HG03039 (cell line): ENCODE results near the gene FERMT3.

Experiments used
- ATAC-seq: cut with Tn5 transposase; IDR thresholded peaks from one replicate; pipeline ENCODE4 v1.9.1; 2021; ENCODE audit warnings: mild to moderate bottlenecking, moderate library complexity; ENCODE audit not compliant: unreplicated experiment

Gene FERMT3

DNA sequence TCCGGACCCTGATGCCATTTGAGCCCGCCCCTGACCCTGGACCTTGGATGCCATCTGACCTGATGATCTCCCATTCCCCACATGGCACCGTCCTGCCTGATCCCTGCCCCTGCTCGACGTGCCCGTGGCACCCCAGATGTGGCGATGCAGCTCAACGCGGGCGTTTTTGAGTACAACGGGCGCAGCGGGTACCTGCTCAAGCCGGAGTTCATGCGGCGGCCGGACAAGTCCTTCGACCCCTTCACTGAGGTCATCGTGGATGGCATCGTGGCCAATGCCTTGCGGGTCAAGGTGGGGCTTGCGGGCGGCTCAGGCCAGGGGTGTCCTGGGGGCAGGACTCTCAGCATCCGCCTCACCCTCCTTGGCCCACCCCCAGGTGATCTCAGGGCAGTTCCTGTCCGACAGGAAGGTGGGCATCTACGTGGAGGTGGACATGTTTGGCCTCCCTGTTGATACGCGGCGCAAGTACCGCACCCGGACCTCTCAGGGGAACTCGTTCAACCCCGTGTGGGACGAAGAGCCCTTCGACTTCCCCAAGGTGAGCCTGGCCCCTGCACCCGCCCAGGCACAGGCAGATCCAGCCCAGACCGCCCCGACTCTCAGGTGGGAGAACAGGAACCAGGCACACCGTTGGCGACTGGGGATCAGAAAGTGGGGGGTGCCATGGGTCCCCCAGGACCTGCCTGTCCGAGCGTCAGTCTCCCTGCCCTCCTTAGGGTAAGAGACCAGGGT, 55.9 kb downstream of the FERMT3 start:
- no peak for ATAC-seq

- ATAC-seq, result no peak
Measured at GRCh38 chr11:64263021-64263946, 56.8 kb downstream of the FERMT3 start.

DNA sequence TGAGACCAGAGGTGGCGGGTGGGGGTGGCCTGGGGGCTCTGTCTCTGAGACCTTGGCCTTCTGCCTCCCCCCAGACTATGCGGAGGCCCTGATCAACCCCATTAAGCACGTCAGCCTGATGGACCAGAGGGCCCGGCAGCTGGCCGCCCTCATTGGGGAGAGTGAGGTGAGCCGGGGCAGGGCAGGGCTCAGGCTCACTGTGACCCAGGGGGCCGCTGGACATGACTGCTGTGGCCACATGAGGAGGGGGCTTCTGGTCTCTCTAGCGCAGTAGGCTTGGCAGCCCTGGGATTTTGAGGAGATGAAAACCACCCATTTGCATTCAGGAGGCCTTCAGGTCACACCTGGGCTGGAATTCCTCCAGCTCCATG, 57.4 kb downstream of the FERMT3 start:
- no peak for ATAC-seq

DNA sequence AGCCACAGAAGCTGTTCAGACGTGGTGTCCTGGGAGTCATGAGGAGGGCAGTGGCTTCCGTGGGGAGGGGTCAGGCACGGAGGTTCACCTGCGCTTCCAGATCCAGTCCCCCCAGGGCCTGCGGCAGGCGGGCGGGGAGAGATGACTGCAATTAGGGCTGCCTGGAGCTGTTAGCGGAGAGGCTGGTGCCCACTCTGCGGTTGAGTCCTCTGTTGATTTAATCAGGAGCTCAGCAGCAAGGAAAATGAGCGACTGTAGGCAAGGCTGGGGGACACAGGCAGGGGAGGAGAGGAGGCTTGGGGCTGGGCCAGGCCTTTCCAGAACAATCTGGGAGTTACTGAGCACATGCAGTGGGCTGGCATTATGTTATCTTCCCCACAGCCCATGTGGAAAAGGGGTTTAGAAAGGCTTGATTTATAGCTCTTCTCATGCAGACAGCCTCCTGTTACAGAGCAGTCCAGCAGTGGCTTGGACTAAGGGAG, 57.9 kb downstream of the FERMT3 start:
- ATAC-seq, result no peak

GRCh38 chr11:64265176-64266160, 58.9 kb downstream of the FERMT3 start:
- no peak for ATAC-seq

- no peak for ATAC-seq
Measured at GRCh38 chr11:64266339-64266738, 59.8 kb downstream of the FERMT3 start.

DNA sequence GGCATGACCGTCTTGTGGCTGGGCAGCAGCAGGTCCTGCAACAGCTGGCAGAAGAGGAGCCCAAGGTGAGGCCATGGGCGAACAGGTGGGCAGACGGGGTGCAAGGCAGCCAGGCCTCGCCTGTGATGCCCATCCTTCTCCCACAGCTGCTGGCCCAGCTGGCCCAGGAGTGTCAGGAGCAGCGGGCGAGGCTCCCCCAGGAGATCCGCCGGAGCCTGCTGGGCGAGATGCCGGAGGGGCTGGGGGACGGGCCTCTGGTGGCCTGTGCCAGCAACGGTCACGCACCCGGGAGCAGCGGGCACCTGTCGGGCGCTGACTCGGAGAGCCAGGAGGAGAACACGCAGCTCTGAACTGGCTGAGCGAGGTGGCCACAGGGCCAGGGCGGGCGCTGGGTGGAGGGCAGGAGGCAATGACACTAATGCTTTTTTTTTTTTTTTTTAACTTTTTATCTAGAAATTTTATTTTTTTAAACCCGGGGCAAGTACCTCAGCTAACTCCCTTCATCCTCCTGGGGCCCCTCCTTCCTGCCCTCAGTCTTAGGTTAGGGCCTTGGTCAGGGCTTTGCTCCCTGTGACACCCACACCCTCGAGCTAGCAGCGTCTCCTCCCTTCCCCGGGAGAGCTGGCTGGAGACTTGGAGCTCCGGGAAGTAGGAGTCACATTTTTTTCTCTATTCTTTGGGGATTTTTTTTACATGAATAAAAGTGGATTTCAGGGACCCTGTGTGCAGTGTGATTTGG, 60.9 kb downstream of the FERMT3 start:
- ATAC-seq, result no peak

- ATAC-seq, result no peak
Measured at GRCh38 chr11:64268025-64268892, 61.7 kb downstream of the FERMT3 start.

GRCh38 chr11:64268893-64269539, 62.5 kb downstream of the FERMT3 start:
- peak; percentile 7 for ATAC-seq

- peak; percentile 68 for ATAC-seq
Measured at GRCh38 chr11:64269540-64270220, 63.2 kb downstream of the FERMT3 start.
